Fibroblast of skin of left quadriceps (primary cell): ENCODE results near the gene HSBP1L1.
"Not testable (repeated sequence)": the region's sequence is repeated elsewhere in the genome, so short reads cannot be mapped to it uniquely, and the experiment has no call there.

Experiments
- DNase-seq, 2 experiments: peaks; one replicate each; pipeline ENCODE4 v3.0.0-alpha.2; 2013; ENCODE audit warnings: low read depth in 2 of 2

Gene HSBP1L1

DNA sequence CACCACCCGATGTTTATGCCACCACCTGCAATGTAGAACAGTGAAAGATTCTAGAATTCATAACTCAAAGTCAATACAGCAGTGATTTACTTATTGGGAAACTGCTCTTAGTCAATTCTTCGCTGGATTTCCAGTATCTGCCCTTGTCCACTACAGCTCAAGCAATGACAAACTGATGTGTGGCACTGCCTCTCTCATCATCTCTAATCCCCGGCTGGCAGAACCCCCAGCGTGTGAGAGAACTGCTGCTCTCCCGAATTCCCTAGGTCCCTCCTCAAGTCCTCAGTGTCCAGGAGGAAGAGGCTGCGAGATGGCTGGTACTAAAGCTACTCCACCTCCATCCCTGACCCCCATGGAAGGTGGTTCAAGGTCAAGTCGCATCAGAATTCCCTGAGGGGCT, 22.3 kb downstream of the HSBP1L1 start:
- no peak for DNase-seq

DNA sequence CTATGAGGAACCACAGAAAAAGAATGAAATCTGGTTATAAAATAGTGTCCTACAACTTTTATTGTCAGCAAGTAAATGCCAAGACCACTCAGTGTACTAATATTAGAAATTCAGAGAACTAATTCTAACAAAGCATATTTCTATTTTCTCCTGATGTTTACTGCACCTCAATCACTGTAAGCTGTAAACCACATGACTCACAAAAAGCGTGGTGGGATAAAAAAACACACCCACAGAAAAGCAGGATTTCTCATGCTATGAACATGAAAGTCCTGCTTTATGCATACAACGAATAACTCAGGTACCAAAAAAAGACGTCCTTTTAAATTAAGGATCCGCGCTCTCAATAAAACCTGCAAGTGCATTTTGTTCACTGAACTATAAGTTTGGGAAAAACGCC, 23.1 kb downstream of the HSBP1L1 start:
- no peak for DNase-seq

DNA sequence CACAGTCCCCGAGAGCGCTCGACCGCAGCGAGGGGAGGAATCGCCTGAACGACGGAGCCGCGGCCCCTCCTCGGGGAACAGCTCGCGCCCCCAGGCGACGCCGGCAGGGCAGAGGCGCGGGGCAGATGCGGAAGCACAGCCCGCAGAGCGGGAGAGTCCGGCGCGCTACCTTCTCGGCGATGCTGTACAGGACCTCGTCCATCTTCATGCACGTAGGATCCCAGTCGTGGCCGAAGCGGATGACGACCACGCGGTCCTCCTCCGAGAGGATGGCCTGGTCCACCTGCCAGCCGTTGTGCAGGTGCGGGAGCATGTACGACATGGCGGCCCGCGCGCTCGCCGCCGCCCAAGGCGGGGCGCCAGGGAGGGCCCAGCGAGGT, 23.6 kb downstream of the HSBP1L1 start:
- DNase-seq, result peak in 1 of 2 experiments; percentile 3

DNA sequence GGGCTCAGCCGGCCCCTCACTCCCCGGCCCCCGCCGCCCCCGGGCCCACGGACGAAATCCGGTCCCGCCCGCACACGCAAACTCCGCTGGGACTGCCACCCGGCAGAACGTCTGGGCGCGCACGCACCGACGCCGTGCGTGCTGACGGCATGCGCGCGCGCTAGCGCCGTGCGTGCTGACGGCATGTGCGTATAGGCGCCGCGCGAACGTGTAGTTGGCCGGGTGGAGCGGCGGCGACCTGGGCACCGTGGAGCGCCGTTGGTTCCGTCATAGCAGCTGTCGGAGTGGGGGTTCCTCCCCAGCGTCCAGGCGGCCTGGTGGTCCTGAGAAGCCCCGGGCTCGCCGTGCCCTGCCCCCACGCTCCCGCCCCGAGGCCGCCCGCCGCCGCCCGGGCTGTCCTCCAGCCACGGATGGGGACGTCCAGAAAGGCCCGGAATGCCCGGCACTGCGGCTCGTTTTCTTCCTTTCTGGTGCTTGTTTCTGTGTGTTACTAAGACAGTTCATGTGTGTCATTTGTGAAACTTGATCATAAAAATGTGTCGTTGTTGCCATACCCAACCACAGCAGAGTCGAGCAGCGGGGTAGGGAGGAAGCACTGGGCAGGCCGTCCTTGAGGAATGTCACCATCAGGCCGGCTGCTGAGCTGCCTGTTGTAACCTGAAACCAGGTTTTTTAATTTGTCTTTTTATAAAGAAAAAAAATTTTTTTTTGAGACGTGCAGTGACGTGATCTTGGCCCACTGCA, 24.2 kb downstream of the HSBP1L1 start, which contains the start of gene TXNL4A:
TSS of gene TXNL4A (minus strand) at position 113 of the 744 bp plus-strand sequence. CDS start 171 bp downstream, outside the sequence.
- DNase-seq, result peak; percentile 59 to 64

DNA sequence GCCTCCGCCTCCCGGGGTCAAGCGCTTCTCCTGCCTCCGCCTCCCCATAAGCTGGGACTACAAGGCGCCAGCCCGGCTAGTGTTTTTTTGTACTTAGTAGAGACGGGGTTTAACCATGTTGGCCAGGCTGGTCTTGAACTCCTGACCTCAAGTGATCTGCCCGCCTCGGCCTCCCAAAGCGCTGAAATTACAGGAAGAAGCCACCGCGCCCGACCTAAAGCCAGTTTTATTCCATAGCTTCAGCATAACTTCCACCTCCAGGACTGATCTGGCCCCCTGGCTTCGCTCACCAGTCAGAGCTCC, 24.7 kb downstream of the HSBP1L1 start:
- DNase-seq, result no peak

DNA sequence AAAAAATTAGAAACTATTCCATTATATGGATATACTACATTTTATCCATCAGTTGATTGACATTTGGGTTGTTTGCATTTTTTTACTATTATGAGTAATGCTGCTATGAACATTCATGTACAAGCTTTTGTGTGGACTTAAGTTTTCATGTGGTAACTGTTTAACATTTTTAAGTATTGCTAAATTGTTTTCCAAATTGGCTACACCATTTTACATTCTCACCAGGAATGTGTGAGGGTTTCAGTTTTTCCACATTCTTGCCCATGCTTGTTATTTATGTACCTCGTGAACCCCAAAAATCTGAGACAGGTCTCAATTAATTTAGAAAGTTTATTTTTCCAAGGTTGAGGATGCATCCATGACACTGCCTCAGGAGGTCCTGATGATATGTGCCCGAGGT, 27.1 kb downstream of the HSBP1L1 start:
- DNase-seq, result no peak

DNA sequence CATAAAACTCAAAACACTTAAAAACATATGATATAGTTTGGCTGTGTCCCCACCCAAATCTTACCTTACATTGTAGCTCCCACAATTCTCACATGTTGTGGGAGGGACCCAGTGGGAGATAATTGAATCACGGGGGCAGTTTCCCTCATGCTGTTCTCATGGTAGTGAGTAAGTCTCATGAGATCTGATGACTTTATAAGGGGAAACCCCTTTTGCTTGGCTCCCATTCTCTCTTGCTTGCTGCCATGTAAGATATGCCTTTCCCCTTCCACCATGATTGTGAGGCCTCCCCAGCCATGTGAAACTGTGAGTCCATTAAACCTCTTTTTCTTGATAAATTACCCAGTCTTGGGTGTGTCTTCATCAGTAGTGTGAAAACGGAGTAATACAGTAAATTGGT, 35.3 kb downstream of the HSBP1L1 start:
- DNase-seq, result not testable (repeated sequence)

DNA sequence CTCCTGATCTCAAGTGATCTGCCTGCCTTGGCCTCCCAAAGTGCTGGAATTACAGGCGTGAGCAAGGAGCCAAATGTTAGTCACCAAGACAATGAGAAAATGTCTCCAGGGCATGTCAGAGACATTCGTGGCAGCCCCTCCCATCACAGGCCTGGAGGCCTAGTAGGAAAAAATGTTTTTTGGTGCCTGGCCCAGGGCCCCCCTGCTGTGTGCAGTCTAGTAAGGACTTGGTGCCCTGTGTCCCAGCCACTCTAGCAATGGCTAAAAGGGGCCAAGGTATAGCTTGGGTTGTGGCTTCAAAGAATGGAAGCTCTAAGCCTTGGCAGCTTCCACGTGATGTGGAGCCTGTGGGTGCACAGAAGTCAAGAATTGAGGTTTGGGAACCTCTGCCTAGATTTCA, 36.4 kb downstream of the HSBP1L1 start:
- no peak for DNase-seq

DNA sequence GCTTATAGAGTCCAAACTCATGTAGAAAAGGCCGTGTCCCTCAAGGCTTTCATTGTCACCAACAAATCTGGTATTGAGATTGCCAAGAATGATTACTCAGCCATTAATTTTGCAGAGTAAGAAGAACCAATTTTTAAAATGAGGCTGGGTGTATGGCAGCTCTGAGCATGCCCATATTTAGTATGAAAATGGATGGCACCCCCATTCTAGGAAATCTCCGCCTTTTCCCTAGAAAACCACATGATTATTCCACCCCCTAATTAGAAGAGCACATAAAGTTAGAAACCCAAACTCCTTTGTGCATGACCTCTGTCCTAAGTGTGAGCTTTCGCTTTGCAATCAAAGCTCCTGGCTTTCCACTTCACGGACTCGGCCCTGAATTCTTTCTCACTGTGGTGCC, 38.0 kb downstream of the HSBP1L1 start:
- DNase-seq, result no peak

DNA sequence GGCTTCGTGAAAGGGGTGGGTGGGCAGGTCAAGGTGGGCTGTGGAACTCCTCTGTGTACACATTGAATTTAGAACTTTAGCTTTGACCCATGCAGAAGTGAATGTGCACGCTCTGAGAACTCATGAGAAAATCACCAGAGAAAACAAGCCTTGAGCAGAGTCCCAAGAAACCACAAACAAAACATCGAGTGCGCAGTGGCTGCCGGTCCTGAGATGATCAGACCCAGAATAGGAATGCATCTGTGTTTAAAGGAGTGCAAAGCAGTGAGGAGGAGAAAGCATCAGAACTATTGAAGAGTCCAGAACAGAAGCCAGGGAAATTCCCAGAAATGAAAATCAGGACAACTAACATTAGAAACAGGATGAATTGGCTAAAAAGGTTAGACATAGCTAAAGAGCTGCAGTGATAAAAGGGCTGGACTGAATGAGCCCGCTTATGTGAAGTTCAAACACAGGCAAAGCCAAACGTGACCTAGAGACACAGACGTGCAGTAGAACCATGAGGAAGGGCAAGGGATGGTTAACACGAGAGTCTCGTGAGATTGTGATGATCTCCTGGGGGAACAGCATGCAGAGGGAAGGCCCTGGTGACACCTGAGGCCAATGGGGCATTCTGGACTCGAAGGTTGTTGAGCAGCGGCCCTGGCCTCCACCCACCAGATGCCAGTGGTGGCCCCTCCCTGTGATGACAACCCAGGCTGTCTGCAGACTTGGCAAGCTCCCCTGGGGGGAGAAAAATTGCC, 40.3 kb downstream of the HSBP1L1 start:
- DNase-seq, result no peak

DNA sequence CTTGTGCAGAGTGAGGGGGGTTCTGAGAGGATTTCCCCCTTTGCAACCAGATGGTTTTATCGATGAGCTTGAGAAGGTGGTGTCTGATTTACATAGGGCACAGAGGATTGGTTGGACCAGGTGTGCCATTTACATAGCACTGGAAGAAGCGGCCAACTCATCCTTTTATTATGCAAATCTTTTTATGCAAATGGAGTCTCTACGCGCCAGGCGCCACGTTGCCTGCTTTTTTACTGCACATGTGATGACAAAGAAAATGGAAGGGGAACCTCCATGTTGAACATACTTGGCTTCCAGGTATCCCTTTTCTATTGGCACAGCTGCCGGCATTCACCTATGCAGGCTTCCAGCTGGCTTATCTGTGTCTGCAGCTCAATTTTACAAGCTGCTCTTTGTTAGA, 42.3 kb downstream of the HSBP1L1 start:
- DNase-seq, result no peak

DNA sequence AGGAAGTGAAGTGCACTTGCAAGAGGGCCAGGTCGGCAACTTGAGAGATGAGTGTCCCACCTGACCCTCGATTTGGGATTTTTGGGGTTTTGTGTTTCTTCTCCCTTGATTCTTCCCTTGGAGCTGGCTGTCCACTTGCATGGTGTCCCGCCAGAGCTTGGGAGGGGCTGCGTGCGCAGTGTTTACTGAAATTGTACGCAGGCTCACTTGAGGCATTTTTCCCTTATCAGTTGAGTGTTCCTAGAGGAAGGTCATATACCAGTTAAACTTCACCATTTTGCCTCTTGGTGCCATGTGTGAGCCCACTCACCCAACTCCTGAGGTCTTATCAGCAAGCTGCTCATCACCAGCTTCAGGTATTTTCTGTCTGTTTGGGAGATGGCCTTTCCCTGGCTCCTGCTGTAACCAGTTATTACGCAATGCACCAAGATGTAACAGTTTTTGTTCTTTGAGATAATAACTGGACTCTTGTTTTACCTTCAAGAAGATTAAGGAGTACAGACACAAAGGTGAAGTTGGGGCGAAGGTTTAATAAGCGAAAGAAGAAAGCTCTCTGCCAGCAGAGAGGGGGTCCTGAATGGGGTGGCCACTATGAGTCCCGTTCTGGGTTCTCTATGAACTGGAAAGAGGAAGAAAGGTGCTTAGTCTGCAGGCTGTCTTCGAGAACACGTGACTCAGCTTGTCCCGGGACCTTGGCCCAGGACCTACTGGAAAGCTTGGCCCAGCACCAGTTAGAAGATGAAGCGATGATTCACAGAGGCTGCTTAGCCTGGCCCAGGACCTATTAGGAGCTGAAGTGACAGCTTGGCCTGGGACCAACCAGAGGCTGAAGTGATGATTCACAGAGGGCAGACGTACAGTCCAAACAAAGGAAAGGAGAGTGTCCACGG, 45.5 kb downstream of the HSBP1L1 start:
- DNase-seq, result peak; percentile 53 to 54

DNA sequence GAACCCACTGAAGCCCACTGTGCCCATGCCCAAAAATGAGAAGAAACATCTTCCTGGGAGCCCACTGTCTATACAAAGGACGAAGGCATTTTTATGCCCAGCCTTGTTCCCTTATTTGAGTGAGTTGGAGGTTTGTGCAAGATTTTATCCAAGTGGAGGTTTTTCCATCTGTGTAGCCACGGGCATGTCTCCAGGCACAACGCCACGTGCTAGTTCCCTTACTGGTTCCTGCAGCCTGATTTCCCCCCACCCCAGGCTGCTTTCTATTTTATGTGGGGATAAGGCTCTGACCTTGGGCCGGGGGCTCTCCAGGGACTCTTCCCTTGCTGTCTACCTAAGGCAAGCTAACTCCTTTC, 46.1 kb downstream of the HSBP1L1 start:
- DNase-seq, result no peak

DNA sequence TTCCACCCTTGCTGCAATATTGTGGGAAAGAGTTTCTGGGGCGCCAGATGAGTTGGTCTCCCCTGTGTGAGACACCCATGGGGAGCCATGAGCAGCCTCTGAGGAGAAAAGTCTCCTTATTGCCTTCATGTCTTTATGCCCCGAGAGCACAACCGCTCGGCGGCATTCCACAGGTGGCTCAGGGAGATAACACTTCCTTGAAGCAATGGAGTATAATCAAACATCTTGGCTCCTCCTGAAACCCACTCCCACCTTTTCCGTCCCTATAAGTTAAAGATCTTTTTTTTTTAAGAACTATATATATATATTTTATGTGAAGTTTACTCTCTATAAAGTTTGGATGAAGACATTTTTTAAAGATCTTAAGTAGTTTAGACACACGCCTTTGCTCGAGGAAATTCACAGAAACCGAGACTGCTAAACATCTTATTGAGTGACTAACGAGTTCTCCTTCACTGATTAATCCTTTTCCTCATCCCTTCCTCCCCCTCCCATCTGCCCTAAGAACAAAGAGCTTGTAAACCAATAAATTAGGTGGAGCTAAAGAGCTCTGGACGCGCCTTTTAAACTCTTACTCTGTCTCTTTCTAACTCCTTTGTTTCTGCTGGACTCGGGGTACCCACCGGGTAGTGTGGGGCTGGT, 47.2 kb downstream of the HSBP1L1 start:
- DNase-seq, result not testable (repeated sequence)

DNA sequence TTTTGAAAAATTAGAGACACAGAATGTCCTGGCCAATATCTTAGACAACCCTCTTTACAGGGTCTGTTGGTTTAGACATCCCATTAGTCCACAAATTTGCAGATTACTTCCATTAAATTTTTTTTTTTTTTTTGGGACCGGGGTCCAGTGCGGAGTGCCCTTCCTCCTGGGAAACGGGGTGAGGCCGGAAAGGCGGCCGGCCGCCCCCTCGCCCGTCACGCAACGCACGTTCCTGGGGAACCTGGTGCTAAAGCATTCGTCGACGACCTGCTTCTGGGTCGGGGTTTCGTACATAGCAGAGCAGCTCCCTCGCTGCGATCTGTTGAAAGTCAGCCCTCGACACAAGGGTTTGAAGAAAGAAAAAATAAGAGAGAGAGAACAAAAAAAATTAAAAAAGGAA, 48.3 kb downstream of the HSBP1L1 start:
- DNase-seq, result no peak
